ENCODE results near the gene GRID2. TPM values are rescaled to one million over a fixed set of nuclear protein-coding genes. Genes with fewer than 3 reads are reported as not detected.

The GRID2 gene
- total RNA-seq, 4 donors from 2014 or later, result not detected

DNA sequence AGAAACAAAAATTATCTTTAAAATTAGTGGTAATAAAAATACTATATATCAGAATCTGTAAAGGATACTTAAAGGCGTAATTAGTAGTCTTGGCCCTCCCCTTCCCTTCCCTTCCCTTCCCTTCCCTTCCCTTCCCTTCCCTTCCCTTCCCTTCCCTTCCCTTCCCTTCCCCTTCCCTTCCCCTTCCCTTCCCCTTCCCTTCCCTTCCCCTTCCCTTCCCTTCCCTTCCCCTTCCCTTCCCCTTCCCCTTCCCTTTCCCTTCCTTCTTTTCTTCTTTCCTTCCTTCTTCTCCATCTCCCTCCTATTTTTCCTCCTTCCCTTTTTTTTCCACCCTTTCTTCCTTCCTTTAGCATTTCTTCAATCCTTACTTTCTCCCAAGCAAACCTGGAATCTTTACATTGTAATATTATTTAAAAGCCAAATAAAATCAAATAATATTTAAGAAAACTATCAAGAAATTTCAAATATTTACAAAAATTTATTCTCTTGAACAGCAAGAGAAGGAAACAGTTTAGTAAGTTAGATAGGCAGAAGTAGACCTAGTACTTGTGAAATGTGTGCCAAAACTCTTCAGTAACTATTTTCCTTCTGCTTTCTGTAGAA lies 1145.0 kb downstream of the GRID2 start:
- TF ChIP-seq CTCF (IDR thresholded peaks at IDR 0.05), result no peak
- DNase-seq (ENCODE audit: low spot score) (no peak), ATAC-seq (ENCODE audit: low FRiP score) (no peak)

- ATAC-seq (ENCODE audit: low FRiP score) (no peak), DNase-seq (ENCODE audit: low spot score) (no peak)
- TF ChIP-seq CTCF (IDR thresholded peaks at IDR 0.05), result no peak
Observed at GRCh38 chr4:93451954-93452353, 1148.2 kb downstream of the GRID2 start.

DNA sequence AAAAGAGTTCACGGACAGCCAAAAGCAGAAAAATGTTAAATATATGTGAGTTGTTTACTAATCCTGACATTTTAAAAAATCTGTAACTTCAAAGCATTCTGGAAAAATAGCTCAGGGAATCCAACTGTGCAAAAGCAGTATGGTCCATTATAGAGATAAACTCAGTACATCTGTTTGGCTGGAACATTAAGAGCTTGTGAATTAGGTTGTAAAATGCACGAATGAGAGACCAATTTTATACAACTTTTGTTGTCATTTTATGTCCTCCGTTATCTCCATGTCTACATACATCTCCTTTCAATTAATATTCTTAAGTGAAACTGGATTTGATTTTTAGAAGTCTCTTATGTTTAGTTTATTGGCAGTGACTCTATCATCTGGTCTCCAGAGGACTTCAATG lies 1157.8 kb downstream of the GRID2 start:
- DNase-seq (ENCODE audit: low spot score) (no peak), ATAC-seq (ENCODE audit: low FRiP score) (no peak)
- no peak for TF ChIP-seq CTCF (IDR thresholded peaks at IDR 0.05)

DNA sequence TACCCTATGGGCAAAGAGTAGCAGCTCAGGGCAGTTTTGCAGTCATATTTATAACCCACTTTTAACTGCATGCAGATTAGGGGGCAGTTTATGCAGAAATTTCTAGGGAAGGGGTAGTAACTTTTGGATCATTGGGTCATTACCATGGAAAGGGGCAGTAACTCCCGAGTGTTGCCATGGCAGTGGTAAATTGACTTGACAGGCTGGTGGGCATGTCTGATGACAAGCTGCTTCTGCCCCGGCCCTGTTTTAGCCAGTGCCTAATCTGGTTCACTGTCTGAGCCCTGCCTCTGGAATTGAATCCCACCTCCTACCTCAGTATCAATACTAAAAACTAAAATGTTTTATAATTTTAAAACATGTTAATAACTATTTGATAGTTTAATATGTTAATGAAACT lies 1162.7 kb downstream of the GRID2 start:
- DNase-seq (ENCODE audit: low spot score) (no peak), ATAC-seq (ENCODE audit: low FRiP score) (no peak)
- TF ChIP-seq CTCF (IDR thresholded peaks at IDR 0.05), result no peak

DNA sequence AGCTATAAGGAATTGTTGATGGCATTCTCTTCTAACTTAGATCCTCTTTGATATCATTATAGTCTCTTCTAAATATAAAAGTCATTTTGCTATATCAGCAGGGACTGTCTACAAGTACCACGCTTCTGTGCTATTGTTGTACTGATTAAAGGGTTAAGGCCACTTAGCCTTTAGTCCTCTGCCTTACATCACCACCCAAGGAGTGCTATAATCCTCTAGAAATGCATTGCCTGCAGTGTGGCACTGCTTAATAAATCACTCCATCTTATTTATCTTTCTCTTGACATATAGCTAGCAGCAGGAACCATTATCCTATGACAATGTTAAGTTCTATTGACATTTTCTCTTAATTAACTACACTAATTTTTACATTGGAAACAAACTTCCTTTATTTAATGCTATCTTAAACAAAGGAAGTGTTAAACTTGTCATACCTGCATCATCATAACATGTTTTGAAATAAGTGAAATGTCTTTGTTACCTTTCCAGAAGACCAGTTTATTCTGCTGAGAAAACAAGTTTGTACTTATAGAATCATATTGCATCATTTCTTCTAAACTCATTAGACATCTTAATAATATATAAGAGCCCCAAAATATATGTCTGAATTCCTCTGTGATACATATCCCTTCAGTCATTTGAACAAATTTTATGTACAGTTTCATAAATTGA lies 1163.9 kb downstream of the GRID2 start:
- DNase-seq (ENCODE audit: low spot score) (no peak), ATAC-seq (ENCODE audit: low FRiP score) (no peak)
- no peak for TF ChIP-seq CTCF (IDR thresholded peaks at IDR 0.05)

DNA sequence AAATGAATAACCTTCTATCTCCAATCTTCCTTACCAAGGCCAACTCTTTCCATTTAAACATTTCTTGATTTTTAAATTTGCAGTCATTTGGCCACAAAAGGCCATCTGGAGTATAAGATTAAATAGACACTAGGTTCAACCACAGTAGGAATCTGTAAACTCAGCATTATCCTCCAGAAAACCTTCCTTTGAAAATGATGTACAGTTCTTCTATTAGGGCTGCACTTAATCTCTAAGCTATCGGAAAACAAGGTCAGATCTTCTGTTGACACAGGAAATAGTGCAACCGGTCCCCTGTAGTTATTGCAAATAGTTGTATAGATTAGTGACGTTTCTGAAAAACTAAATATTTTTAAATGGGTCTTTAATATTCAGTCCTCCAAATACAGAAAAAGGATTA lies 1165.8 kb downstream of the GRID2 start:
- DNase-seq (ENCODE audit: low spot score), result no peak
- ATAC-seq (ENCODE audit: low FRiP score), result no peak
- no peak for TF ChIP-seq CTCF (IDR thresholded peaks at IDR 0.05)

GRCh38 chr4:93475730-93476129 lies 1172.0 kb downstream of the GRID2 start:
- no peak for TF ChIP-seq CTCF (IDR thresholded peaks at IDR 0.05)
- ATAC-seq (ENCODE audit: low FRiP score) (no peak), DNase-seq (ENCODE audit: low spot score) (no peak)

All from omental fat pad (tissue), 4 donors.